Hematopoietic multipotent progenitor cell (in vitro differentiated cells): ENCODE results near the gene DOCK4. TPM values are rescaled to one million over a fixed set of nuclear protein-coding genes. Genes with fewer than 3 reads are reported as not detected.
"Not testable (repeated sequence)": the region's sequence is repeated elsewhere in the genome, so short reads cannot be mapped to it uniquely, and the experiment has no call there.

Experiments
- DNase-seq, 3 donors: peaks; one replicate each; pipeline ENCODE4 v3.0.0-alpha.2; 2011 to 2015; ENCODE audit warnings: low read depth in 2 of 3, low spot score in 2 of 3
- total RNA-seq: library from RNA; depleted of rRNA; stranded (reverse); fragments of >200 nt; gene quantifications from one replicate; pipeline ENCODE4 v1.2.3, GENCODE V29; 2012

Gene DOCK4
- total RNA-seq, 1 donor = 2.4 TPM

DNA sequence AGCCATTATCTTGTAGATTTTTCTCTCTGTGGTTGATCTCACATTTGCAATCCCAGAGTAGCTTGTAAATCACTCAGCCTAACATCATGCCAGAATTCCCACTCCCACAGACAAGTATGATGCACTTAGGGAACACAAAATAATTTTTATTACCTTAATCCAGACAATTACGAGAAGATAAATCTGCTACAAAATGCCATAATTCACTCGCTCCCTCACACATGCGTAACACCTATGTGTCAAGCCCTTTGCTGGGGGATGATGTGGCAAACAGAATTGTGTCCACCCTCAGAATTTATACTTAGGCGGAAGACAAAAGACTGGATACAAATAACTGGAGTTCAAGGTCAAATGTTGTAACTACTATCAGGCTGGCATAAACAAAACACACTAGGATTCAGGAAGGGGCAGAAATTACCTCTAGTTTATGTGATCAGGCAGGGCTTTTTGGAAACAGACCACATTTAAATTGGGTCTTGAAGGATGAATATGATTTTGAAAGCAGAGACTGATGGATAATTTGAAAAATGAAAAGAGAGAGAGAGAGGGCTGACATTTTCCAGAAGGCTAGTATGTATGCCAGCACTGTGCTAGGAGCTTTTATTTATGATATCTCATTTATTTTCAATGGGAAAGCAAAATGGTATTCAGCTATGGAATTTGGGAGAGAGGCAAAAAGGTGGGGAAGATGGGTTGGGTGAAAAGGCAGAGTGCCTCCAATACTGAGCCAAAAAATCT, 69.8 kb downstream of the DOCK4 start:
- DNase-seq = no peak

DNA sequence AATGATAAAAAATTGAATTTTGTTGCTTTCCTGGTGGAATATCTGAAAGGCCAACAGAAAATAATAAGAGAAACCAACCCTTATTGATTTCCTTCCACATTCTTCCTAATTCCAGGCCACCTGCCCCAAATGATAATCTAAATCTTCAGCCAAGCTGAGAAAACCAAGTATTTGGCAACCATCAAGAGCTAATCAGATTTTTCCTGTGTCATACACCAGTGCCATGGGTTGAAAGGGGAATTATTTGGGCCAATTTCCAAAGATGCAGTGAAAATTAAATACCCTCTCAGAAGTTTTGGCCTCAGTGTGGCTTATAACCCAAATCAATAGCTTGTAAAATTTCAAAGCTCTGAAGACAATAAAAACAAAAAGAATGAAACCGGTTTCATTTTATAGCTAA, 70.4 kb downstream of the DOCK4 start:
- no peak for DNase-seq

DNA sequence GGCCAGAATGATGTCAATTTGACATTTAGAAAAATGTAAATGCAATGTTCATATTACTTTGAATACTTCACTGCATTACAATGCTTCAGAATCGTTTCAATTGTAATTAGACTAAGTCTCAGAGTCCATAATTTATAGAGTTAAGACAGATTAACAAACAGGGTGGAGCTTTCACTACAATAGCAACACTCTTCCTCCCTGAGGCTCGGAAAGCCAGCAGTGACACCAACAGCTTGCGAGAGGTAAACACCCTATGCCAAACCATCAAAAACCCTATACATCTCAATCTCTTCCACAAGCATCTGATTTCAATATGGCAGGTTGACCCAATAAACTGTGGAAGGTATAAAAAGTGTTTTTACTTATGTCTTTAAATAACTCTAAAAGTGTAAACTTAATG, 72.2 kb downstream of the DOCK4 start:
- DNase-seq = no peak

DNA sequence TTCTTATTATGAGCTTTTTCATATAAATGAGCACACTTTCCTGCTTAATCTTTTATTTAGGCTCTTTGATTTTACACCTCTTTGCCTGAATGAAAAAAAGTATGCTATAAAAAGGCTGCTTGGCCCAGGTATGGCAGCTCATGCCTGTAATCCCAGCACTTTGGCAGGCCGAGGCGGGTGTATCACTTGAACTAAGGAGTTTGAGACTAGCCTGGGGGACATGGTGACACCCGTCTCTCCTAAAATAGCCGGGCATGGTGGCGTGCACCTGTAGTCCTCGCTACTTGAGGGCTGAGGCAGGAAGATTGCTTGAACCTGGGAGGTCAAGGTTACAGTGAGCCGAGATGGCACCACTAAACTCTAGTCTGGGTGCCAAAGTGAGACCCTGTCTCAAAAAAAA, 72.9 kb downstream of the DOCK4 start:
- DNase-seq = no peak

DNA sequence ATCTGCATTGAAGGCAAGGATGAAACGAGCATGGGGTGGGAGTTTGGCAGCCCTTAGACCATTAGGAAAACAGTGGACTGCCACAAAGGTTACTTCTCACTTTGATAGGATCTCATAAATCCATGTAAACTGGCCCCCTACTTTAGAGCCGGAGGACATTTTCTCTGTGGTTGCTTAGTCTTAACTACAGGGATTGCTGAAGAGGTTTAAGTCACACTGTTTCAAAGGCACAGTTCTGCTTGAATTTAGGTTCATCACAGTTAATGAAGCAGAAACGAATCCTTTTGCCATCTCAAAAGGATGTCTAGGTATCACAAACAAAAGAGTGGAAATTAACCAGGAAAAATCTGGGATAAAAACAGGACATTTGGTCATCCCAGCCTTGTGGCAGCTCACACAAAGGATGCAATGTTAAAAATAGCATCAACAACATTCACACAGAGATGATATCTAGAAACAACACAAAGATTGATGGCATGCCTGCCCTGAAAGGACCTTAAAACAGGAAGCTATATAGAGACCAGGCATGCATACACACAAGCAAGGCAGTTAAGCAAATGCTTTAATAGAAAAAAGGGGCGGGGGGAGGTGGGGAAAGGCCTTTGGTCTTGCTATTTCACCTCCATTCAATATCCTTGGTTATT, 74.0 kb downstream of the DOCK4 start:
- peak in 1 of 3 donors; percentile 49 for DNase-seq

DNA sequence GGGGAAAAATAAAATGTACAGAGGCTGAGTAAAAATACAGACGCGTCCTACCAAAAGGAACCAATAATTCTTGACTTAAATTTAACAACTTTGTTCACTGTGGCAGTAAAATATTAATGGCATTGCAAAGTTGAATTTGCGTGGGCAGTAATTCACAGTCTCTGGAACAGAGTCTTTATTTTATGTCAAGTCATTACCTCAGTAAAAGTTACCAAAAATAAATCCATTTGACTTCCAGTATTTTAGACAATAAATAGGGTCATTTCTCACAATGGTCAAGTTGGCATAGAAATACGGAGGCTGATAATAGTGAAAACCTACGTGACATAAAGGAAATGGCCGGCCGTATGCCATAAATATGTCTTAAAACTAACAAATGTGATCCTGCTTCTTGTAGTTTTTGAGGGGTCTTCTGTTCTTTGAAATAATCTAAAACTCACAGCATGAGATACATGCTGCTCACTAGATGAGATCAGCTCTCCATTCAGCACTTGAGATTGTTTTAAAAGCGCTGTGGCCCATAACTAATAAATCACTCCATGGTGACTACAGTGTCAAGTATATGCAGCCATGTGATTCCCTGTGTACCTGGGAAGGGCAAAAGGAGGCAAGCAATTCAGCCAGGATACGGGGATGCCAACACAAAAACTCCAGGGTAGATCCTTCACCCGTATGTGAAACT, 75.3 kb downstream of the DOCK4 start:
- no peak for DNase-seq

DNA sequence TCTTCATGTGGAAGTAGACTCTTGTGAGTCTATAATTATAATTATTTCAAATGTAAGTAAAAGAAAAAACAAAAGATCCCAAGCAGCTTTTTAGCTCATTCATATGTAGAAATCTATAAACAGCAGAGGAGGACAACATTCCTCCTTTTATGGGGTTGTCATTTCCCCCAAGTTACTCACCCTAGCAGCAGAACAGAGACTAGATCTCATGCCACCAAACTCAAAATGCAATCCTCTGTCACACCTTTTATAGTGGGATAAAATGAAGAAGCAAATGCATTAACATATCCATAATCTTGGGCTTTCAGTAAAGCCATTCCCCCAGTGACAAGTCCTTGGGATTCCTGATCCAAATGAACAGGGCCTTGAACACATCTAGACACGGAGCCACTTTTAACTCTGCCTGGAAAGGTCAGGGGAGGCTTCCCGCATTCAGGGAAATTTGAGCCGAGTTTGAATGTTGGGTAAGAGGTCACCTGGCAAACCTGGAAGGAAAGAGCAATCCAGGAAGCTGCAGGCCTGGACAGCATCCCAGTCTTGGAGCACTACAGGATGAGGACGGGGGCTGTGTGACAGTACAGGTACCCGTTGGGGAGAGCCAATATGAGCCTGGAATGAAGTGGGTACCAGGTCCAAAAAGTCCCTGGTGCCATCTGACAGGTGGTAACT, 76.4 kb downstream of the DOCK4 start:
- no peak for DNase-seq

DNA sequence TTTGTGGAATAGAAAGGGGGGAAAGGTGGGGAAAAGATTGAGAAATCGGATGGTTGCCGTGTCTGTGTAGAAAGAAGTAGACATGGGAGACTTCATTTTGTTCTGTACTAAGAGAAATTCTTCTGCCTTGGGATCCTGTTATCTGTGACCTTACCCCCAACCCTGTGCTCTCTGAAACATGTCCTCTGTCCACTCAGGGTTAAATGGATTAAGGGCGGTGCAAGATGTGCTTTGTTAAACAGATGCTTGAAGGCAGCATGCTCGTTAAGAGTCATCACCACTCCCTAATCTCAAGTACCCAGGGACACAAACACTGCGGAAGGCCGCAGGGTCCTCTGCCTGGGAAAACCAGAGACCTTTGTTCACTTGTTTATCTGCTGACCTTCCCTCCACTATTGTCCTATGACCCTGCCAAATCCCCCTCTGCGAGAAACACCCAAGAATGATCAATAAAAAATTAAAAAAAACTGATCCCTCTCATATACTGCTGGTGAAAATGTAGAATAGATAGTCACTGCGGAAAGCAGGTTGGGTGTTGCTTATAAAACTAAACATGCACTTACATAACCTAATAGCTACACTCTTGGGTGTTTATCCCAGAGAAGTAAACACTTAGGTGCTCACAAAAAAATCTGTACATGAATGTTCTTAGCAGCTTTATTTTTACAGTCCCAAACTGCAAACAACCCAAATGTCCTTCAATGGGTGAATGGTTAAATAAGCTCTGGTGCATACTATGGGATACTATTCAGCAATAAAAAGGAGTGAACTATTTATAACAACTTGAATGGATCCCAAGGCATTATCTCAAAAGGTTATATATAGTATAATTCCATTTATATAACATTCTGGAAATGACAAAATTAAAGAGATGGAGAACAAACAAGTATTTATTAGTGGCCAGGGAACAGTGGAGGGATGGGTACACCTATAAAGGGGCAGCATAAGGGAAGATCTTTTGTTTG, 77.5 kb downstream of the DOCK4 start:
- DNase-seq = not testable (repeated sequence)

DNA sequence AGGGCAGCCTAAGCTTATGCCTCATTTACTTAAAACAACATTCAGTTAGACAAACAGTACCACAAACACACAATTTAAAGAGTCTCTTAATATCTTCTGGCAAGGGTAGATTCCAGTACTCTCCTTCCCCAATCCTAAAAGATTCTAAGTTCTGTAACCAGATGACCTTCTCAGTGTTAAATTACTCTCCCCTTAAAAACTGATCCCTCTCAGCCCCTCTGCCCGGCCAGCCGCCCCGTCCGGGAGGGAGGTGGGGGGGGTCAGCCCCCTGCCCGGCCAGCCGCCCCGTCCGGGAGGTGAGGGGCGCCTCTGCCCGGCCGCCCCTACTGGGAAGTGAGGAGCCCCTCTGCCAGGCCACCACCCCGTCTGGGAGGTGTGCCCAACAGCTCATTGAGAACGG, 78.2 kb downstream of the DOCK4 start:
- DNase-seq = not testable (repeated sequence)

DNA sequence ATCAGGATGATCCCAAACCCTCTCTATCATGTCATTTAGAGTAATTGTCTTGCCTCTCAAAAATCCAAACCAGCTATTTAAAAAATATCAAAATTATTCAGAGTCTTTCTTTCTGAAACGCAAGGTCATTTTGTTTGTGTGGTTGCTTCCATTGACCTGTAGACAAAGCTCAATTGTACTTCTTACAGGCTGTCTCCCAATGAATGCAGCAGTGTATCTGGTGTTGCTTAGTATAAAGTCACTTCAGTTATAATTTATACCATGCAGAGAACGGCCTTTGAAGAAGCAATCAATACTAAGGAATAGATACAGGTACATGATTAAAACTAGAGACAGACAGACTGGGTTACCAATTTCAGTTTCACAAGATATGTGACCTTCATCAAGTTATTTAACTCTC, 80.9 kb downstream of the DOCK4 start:
- DNase-seq = no peak

DNA sequence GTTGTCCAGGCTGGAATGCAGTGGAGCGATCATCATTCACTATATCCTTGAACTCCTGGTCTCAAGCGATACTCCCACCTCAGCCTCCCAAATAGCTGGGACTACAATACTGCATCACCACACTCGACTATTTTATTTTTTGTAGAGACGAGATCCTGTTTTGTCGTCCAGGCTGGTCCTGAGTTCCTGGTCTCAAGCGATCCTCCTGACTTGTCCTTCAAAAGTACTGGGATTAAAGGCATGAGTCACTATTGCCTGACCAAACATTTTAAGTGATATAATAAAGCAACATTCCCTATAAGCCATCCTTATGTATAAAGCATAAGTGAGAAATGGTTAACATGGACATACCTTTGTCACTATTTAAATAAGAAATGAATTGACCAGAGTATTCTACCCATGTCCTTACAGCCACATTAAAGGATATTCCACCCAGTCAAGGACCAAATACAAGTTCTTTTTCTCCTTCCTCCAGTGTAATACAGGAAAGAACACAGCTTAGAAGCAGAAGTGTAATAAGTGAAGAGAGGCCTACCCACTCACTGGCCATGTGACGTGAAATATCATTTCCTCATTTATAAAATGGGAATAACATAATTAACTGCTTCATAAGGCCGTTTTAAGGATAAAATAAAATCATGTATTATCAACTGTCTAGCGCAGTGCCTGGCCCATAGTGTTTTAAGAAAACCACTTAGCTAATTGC, 82.0 kb downstream of the DOCK4 start:
- DNase-seq = no peak

DNA sequence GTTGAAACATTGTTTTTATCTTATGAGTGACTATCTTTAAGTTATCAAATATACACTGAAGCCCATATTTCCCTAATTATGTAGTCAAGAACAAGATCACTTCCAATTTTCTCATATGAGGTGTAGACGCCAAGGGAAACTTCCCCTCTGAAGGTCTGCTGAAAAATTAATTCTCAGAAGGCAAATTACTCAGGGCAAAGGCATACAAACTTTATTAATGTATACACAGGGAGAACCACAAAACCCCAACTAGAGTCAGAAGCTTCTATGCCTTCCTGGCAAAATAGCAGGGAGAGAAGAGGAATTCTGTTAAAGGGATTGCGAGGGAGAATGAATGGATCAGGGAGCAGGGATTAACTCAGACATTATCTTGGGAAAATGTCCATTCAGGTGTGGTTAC, 83.4 kb downstream of the DOCK4 start:
- no peak for DNase-seq

DNA sequence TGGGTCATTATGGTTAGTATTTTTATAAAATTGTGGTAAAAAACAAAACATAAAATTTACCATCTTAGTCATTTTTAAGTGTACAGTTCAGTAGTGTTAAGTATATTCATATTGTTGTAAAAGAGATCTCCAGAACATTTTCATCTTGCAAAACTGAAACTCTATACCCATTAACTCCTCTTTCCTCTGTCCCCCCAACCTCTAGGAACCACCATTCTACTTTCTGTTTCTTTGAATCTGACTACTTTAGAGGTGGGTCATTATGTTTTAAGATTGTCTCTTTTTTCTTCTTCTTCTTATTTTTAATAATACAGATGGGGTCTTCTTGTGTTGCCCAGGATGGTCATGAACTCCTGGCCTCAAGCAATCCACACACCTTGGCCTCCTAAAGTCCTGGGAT, 84.1 kb downstream of the DOCK4 start:
- no peak for DNase-seq

DNA sequence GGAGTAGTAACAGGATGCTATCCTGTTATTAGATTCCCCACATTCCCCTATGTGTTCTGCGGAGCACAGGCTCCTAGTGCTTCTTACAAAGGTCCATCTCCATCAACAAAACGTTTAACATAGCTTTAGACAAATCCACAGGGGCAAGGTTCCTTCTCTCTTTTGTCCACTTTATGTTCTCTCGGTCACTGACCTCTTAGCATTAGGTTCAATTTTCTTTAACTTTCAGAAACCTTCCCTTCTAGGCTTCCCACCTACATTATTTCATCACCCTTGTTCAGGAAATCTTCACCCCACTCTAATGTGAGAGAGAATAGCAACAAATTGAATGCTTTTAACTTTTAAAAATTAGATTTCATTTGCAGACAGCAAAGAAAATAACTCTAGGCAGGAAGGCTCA, 84.9 kb downstream of the DOCK4 start:
- no peak for DNase-seq

DNA sequence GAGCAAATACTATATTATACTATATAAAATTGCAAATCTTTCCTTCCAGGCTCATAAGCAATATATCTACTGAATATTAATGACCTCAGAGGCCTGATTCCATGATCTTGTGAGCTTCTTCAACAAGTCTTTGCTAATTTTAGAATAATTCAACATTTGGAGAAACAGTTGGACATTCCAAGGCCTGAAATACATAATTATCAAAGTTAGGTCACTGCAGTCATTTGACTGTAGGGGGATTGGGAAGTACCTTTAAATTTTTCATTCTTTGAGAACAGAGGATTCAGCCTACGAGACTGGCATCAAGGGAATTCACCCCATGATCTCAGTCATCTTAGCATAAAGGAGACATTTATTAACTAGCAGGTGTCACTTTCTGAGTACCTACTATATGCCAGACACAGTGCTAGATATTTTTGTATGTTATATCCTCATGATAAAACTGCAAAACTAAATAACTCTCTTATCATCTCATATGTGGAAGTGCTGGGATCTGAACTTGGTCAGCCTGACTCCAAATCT, 85.4 kb downstream of the DOCK4 start:
- DNase-seq = no peak

DNA sequence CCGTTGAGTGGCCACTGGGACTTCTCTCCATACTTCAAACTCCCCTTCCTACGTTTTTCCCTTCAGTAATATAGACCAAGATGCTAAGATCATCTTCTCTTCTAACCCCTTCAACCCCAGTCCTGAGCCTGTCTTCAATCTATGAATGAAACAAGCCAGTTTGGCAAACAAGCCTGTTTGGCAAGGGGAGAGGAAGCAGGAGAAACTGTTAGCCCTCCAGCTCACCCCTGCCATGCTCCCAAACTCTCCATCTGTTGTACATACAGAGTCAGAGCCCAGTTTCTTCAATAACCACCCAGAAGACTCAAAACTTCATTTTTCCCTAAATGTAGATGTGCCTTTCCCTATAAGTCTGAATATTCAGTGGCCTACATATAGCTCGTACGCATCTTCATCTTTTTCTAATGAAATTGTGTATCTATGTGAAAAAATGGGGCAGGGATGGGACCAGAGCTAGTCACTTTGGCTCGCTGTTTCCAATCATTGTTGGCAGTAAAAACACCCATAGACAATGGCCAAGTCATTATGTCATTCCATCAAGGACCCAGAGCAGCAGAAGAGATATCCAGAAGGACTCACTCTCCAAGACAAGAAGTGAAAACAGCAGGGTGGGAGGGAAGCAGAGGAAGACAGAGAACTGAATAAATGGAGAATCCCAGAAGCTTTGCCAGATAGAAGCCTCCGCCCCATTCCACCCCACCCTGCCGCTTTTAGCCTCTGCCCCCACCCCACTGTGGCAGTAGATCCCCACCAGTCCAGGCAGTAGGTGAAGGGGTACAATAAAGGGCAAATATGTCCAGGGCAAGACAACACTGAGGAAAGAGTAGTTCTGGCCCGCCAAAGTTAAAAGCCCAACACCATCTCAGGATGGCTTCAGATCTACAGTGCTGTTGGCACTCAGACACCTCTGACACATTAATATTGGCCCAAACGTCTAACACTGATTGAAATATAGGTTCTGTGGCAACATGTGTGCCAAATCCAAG, 87.3 kb downstream of the DOCK4 start:
- DNase-seq = no peak

DNA sequence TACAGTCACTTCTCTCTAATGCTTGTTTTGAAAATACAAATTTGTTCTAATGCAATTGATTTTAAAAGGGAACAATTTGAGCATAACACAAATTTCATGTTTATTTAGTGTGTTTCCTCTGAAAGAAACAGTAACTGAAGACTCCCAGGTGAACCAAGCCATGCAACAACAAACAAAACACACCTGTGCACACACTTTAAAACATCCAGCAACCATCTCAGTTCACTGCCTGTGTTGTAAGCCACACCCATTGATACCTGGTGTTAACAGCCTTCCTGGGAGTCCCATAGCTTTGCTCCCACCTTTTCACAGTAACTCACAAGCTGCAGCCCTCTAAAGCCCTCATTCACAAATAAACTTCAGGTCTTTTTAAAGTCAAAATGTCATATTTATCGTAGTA, 89.3 kb downstream of the DOCK4 start:
- DNase-seq = no peak

DNA sequence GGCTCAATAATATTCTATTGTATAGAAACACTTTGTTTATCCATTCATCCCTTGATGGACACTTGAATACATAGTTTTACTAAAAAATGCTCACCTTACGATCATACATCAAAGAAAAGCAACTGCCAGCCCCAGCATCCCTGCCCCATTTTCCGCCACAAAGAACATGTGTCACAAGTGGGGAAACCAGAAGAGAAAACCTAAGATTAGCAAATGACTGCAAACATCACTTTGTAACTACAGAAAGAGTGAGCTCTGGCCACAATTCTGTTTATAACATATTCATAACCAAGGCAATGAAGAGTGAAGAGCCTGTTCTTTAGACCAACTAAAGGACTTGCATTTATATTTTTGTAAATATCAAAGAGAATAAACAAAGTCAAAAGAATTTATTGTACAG, 89.8 kb downstream of the DOCK4 start:
- DNase-seq = no peak
